Brain pericyte (primary cell): Measurements from ENCODE around the gene ARMH2.
"Not testable (repeated sequence)": the region's sequence is repeated elsewhere in the genome, so short reads cannot be mapped to it uniquely, and the experiment has no call there.

Experiments used
- DNase-seq: peaks from one replicate; pipeline ENCODE4 v3.0.0-alpha.2; 2012; ENCODE audit warnings: low read depth, low spot score

The ARMH2 gene

DNA sequence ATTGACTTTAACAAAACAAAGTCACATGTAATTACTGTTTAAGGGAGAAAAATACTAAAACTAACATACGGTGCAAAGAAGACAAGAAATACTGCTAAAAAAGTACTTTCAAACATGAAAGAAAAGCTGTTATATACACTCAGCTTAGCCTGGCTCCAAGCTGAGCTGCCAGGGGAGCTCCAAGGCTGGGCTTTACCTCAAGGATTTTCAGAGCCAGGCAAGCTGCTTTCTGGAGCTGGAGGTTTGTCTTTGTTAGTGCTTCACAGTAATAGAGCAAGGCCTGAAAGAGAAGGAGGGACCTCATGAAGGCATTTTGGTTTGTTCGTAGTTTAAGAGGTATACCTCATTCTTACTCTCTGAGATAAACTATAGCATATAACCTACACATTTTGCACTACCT is 19.6 kb upstream of the ARMH2 start:
- no peak for DNase-seq

DNA sequence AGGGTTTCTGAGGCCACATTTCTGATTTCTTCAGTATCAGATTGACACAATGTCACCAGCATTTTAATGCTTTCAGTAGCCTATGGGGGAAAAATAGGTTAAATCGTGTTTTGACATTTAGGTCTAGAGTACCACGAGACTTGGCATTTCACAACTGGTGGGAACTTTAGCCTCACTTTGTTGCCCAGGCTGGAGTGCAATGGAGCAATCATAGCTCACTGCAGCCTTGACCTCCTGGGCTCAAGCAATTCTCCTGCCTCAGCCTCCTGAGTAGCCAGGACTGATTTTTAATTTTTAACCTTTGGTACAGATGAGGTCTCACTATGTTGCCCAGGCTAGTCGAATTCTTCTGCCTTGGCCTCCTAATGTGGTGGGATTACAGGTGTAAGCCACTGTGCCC is 11.0 kb upstream of the ARMH2 start:
- DNase-seq = no peak

DNA sequence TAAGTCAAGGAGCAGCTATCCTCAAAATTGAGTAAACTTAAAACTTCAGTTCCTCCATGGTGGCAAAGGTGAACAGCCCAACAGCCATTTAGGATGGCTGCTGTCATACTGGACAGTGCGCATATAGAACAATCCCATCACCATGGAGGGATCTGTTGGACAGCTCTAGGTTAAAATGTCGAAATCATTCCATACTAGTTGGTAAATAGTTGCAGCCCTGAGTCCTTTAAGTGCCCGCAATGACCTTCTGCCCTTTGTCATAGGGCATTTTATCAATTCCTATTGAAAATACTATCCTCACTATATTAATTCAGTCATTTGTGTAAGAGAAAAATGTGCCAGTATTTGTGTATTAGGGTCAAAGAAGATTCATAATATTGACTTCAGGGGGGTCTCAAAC is 8.9 kb upstream of the ARMH2 start:
- DNase-seq = no peak

DNA sequence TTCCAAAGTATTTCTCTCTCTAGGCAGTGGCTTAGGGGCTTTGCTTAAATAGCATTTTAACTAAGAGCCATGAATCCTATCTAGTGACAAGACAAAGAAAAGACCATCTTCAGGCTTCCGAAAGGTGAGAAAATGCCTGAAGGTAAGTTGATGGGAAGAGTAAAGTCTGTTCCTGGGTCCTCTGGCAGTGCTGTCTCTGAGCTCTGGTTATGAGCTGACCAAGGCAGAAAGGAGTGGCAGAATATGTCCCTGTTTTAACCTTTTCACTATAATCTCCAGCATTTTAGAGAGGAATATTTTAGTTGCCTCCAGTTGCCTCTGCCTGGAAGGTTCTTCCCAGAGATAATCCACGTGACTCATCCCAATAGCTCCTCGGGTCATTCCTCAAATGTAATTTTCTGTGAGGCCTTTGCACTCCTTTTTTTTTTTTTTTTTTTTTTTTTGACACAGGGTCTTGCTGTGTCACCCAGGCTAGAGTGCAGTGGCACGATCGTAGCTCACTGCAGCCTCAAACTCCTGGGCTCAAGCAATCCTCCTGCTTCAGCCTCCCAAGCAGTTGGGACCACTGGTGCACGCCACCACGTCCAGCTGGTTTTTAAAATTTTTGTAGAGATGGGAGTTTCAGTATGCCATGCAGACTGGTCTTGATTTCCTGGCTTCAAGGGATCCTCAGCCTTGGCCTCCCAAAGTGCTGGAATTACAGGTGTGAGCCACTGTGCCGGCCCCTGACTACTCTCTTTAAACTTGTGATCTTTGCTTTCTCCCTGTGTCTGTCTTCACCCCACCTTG is 3.7 kb upstream of the ARMH2 start:
- DNase-seq = no peak

DNA sequence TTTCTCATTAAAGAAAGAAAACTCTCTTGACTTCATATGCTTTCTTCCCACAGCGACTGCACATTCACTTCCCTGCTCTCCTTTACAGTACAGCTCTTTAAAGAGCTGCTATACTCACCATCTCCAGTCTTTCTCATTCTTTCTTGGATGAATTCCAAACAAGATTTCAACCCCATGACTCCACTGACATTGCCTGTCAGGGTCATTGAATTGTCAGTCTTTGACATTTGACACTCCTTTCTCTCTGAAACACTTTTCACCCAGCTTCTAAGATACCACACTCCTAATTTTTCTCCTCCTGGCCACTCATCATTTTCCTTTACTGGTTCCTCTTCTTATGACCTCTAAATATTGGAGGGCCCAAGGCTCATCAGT is 811 bp upstream of the ARMH2 start:
- no peak for DNase-seq

DNA sequence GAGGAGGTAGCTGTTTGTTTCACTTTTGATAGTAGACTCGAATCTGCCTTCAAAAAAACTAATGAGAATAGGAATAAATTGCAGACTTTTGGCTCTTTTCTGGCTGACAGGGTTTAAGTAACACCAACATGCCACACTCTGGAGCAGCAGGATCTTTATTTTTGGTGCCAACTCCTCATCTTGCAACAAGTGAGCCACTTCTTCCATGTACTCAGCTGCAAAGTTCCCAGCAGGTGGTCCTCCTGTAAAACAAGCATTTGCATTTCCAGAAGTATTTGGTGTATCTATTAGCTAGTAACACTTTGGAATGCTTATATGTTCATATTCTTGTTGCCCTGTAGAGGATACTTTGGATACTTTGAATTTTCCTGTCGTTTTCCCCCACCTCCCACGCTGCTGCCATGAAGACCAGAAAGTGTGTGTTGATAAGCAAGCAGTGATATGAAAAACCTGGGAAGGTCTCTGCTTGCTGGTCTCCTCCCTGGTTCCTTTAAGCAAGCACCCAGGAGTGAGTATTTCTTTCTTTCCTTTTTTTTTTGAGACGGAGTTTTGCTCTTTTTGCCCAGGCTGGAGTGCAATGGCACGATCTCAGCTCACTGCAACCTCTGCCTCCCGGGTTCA is 1.0 kb downstream of the ARMH2 start:
- no peak for DNase-seq

DNA sequence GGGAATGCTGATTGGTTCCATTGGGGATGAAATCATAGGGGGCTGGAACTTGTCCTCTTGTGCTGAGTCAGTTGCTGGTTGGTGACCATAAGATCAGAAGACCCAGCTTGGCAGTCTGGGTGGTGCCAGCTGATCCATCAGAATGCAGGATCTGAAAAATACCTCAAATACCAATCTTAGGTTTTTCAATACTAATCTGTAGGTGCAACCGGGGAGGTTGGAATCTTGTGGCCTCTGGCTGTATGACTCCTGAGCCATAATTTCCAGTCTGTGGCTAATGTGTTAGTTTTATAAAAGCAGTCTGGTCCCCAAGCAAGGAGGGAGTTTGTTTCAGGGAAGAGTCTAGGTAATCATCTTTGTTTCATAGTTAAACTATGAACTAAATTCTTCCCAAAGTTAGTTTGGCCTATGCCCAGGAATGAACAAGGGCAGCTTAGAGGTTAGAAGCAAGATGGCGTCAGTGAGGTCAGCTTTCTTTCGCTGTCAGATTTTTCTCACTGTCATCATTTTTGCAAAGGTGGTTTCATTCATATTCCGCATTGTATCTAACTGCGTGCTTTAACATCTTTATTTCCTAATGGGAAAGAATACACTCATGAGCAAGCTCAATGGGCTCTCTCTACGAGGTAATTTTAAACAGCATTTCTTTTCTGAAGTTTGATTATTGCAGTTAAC is 2.0 kb downstream of the ARMH2 start:
- no peak for DNase-seq

DNA sequence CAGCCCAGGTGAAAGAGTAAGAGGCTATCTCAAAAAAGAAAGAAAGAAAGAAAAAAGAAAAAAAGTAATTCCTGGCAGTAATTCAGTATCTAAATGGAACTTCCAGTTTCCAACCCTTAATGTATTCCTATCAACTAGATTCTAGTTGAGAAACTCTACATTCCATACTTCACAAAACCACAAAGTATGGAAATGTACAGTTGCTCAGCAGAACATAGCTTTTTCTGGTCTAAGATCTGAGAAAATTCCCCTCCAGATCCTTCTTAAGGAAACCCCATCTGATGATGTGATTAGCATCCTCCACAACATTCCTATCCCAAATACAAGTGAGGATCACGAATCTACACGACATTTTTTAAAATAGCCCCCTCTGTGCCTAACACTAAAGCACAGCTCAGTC is 3.6 kb downstream of the ARMH2 start:
- DNase-seq = no peak

DNA sequence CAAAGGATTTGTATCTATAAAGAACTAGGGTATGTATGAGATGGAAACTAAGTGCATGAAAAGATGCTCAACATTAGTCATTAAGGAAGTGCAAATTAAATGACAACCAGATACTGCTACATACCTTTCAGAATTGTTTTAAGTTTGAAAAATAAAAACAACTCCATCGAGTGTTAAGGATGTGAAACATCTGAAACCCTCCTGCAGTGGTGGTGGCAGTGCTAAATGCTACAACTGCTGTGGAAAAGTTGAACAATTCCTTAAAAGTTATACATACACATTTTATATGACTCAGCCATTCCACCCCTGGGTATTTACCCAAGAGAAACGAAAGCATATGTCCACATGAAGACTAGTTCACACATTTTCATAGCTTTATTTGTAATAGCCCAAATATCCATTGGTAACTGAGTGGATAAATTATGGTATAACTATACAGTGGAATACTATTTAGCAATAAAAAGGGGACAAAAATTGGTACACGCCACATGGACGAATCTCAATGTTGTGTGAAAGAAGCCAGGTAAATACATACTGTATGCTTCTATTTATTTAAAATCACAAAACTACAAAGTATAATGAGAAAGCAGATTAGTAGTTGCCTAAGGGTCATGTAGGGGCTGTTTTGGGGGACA is 10.6 kb downstream of the ARMH2 start:
- no peak for DNase-seq

DNA sequence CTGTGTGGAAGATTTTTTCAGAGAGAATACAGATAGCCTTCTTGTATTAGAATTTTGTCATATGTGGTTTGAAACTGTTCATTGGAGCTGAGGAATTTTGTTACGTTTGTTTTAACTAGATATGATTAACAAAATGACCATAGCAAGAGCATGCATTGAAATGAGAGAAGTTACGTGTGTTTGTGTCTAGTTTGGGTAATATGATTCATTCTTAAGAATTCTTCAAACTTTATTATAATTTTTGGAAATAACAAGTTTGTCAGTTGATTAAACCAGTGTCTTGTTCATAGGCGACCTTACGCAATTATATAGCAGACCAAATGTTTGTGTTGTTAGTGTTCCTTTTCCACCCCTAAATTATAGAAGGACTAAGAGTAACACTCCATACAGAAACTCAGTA is 18.5 kb downstream of the ARMH2 start:
- no peak for DNase-seq

DNA sequence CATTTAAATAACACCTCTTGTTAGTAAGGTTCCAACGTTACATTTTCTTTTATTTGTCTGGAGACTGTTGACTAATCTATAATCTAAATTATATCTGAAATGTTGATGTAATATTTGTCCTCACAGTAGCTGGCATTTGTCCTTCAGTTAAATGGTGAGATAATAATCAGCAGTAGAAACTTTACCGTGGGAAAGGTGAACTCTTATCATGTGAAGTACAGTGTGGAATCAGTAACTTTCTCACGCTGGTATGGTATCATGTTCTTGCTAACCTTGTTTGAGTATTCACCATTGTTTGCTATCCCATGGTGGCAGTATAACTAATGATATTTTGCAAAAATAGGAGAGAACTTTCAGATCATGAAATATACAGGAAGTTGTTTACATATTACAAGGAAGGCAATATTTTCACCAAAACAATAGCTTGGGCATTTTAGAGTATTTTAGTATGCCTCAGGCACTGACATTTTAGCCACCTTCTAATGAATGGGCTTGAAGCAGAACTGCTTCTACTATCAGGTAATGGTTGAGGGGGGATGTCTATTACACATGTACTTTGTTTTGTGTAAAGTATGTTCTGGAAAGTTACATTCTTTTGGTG is 19.2 kb downstream of the ARMH2 start:
- DNase-seq = no peak

DNA sequence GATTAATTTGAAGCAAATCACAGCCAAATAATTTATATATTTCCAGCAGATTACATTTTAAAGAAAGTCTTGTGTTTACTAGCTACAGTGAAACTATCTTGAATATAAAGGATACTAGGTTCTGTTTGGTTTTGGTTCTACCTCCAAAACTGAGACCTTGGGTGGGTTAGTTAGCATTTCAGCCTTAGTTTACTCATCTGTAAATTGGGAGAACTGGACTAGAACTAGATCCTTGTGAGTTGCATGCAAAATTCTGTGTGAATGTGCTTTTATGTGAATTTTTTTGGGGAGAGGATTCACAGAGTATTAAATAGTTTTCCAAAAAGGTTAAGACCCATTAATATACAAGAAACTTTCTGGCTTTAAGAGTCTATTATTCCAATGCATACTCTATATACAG is 19.8 kb downstream of the ARMH2 start:
- DNase-seq = no peak

DNA sequence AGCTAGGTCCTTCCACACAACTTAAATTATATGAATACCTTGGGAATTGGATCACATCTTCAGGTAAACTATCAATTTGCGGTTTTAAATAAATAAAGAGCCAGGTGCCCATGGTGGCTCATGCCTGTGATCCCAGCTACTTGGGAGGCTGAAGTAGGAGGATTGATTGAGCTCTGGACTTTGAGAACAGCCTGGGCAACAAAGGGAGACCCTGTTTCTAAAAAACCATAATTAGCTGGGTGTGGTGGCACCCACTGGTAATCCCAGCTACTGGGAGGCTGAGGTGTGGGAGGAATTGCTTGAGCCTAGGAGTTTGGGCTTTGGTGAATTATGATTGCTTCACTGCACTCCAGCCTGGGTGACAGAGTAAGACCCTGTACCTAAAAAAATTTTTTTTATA is 20.6 kb downstream of the ARMH2 start:
- no peak for DNase-seq

DNA sequence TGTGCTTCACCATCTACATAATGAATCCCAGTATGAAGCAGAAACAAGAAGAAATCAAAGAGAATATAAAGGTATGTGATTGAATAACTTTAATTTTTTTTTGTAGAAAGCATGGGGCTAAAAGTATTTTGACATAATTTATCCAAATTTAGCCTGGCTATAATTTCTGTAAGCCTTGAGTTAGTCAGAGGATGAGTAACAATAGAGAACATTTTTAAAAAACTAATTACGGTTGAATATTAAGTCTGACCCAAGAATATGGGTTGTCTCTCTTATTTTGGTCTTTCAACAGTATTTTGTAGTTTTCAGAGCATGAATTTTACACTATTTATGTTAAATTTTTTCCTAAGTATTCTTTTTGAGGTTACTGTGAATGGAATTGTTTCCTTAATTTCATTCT is 21.5 kb downstream of the ARMH2 start:
- no peak for DNase-seq

DNA sequence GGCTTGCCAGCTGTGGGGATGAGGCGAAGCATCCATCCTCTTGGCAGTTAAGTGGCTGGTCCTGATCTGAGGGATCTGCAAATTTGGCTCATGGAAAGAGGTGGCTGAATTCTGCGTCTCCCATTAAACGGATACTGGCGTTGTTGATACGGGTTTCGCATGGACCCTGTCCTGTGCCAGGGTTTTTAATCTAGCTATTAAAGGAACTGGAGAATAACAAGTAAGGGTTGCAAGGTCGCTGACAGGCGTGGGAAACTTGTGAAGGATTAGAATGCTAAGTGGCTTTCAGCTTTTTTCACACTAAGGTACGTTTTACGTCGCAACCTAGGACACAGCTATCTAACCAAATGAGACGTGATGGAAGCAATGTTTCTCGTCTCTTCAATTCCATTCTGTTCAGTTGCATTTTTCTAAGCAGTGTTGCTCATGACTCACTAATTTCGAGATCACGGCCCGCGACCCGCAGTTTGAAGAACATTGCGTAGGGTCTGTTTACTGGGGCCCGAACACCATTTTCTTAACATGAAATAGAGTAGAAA is 23.1 kb downstream of the ARMH2 start:
- DNase-seq = no peak

DNA sequence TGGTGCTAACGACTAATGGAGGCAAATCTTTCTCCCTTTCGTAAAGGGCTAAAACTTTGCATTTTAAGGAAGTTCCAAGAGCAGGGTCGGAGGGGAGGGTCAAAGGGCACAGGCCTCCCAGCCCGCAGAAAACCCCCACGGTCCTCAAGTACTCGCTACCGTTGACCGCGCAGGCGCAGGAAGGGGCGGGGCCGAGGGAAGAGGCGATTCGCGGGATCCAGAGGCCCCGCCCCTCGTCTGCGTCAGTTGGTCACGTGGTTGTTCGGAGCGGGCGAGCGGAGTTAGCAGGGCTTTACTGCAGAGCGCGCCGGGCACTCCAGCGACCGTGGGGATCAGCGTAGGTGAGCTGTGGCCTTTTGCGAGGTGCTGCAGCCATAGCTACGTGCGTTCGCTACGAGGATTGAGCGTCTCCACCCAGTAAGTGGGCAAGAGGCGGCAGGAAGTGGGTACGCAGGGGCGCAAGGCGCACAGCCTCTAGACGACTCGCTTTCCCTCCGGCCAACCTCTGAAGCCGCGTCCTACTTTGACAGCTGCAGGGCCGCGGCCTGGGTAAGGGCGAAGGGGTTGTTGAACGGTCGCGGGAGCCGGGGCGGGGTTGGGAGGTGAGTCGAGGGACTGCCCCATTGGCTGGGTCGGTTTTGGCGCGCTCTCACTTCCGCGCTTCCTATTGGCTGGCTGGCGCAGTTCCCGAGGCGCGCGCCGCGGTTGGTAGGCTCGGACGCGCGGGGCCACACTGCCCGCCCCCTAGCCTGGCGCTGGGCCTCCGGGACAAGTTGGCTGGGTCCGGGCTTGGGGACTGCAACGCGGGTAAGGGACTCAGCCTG is 23.8 kb downstream of the ARMH2 start, which contains the start of gene GMNN:
Gene GMNN, plus strand, starts transcription at position 242 of the 824 bp plus-strand sequence. CDS start 2,310 bp downstream, outside the sequence.
- peak; percentile 81 for DNase-seq

DNA sequence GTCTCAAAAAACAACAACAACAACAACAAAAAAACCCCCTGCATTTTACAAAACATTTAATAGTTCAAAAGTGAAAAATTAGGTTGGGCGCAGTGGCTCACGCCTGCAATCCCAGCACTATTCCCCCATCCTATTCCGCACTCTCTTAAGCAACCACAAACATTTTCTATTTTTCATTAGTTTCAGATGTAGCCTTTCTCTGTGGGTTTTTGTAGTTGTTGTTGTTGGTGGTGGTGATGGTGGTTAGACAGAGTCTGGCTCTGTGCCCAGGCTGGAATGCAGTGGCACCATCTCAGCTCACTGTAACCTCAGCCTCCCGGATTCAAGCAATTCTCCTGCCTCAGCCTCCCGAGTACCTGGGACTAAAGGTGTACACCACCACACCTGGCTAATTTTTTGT is 30.4 kb downstream of the ARMH2 start:
- DNase-seq = no peak

DNA sequence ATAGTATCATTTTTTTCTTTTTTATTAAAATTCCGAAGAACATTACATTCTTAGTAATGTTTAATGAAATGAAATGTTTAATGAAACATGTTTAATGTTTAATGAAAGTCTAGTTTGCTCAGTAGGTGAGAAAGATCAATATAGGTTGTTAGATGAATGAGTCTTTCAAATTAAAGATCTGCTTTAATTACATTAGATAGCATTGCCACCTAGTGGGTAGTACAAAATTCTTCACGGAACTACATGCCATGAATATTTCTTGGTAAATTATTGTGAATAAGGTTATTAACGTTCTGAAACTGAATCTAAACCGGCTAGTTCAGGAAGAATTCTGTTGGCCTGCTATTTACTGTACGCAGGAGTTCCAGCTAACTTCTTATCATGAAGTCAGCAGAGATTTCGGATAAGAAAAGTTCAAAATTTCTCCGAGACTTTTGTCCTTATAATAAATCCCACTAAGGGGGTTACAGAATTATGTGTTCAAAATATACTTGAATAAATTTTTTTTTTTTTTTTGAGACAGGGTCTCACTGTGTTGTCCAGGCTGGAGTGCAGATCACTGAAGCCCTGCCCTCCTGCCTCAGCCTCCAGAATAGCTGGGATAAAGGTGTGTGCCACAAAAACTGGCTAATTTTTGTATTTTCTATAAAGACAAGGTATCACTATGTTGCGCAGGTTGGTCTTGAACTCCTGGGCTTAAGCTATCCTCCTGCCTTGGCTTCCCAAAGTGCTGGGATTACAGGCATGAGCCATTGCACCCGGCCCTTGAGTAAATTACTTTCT is 31.8 kb downstream of the ARMH2 start:
- DNase-seq = no peak

DNA sequence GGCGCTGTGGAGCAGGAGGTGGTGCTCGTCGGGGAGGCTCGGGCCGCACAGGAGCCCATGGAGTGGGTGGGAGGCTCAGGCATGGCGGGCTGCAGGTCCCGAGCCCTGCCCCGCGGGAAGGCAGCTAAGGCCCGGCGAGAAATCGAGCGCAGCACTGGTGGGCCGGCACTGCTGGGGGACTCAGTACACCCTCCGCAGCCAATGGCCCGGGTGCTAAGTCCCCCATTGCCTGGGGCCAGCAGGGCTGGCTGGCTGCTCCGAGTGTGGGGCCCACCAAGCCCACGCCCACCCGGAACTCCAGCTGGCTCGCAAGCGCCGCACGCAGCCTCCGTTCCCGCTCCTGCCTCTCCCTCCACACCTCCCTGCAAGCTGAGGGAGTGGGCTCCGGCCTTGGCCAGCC is 32.7 kb downstream of the ARMH2 start:
- not testable (repeated sequence) for DNase-seq
